Astrocyte of the spinal cord (primary cell): ENCODE measurements around the gene SOWAHA.

Experiments
- DNase-seq: peaks from one replicate; pipeline ENCODE4 v3.0.0; 2011; ENCODE audit warnings: low read depth, low spot score
- H3K4me3 ChIP-seq: 2 replicates; pipeline ENCODE4 v1.5.1; 2011; ENCODE audit warnings: low read depth, mild to moderate bottlenecking, low read length, moderate library complexity
- CTCF ChIP-seq: IDR thresholded peaks from 2 replicates; pipeline ENCODE4 v1.5.1; 2012; ENCODE audit warnings: low read depth, mild to moderate bottlenecking, low read length, inconsistent platforms
- in situ Hi-C: cut with HindIII; loops from 2 replicates; pipeline ENCODE4 v1.10.0; 2017; ENCODE audit warnings: low sequenced_read_pairs

Gene SOWAHA

GRCh38 chr5:132782101-132782500 lies 31.0 kb upstream of the SOWAHA start:
- DNase-seq = peak; percentile 52

DNA sequence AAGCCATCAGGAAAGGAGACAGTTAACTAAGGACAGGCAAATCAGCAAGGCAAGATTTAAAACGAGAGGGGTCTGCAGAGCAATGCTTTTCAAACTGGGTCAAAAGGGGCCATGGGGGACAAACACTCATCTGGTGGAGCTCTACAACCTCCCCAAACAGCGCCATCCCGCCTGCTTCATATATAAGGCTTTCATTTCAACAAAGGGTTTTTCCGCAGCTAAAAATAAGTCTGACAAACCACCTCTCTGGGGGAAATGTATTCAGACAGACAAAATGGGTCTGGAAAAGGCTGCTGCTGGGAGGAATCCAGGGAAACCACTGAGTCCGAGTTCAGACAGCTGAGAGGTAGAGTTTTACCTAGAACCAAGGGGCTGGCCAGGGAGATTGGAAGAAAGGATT lies 27.7 kb upstream of the SOWAHA start:
- in situ Hi-C loops = no loop called here
- H3K4me3 ChIP-seq = no peak overlapping the region
- peak; percentile 33 for DNase-seq
- TF ChIP-seq CTCF = no peak

More at GRCh38 chr5:132782101-132782500, 31.0 kb upstream of the SOWAHA start:
- TF ChIP-seq CTCF = no peak
- in situ Hi-C loops = no loop called here
- H3K4me3 ChIP-seq = no peak overlapping the region

GRCh38 chr5:132785864-132786263 lies 27.2 kb upstream of the SOWAHA start:
- in situ Hi-C loops = no loop called here

DNA sequence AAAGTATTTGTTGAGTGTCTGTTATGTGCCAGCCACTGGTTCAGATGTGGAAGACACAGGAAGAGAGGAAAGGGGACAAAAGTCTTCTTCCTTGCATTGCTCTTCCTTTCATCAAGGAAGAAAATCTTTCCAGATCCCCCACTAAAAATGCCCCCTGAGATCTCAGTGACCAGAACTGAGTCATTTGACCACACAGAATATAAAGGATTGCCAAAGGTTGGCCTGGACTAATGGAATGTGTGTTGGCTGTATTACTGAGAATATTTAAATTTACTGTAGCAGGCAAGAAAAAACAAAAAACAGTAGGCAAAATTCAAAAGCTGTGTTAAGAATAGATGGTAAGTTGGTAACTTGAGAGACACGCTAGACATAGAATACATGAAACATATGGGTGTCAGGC lies 26.0 kb upstream of the SOWAHA start:
- no peak overlapping the region for H3K4me3 ChIP-seq
- in situ Hi-C loops = no loop called here
- DNase-seq = peak; percentile 70
- no peak for TF ChIP-seq CTCF

More at GRCh38 chr5:132785864-132786263, 27.2 kb upstream of the SOWAHA start:
- H3K4me3 ChIP-seq = no peak overlapping the region
- DNase-seq = no peak
- no peak for TF ChIP-seq CTCF

DNA sequence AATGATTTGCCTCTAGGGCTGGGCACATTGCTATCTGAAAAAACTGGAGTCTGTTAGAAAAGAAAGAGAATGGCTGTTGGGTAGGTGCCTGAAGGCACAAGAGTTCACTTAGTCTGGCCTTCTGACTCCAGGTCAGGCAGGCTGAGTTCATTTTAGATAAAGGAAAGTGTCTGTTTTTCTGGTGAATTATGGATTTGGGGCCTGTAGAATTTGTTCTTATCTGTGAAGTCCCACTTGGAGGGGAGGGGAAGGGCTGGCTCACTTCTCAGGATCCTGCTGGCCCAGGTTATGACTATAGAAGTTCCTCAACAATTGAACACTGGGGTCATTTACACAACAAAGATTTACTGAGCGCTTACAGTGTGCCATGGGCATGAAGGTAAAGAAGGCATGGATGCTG lies 24.6 kb upstream of the SOWAHA start:
- no peak for TF ChIP-seq CTCF
- no peak for DNase-seq
- in situ Hi-C loops = no loop called here
- H3K4me3 ChIP-seq = no peak overlapping the region

GRCh38 chr5:132788990-132789886 lies 23.9 kb upstream of the SOWAHA start:
- TF ChIP-seq CTCF = no peak
- no peak for DNase-seq
- in situ Hi-C loops = no loop called here

More at GRCh38 chr5:132788990-132789886, 23.9 kb upstream of the SOWAHA start:
- no peak overlapping the region for H3K4me3 ChIP-seq
